Endothelial cell of umbilical vein (primary cell): ENCODE data around the gene SAMSN1. TPM values are rescaled to one million over a fixed set of nuclear protein-coding genes. Genes with fewer than 3 reads are reported as not detected.
"Not testable (repeated sequence)": the region's sequence is repeated elsewhere in the genome, so short reads cannot be mapped to it uniquely, and the experiment has no call there.

Source experiments
- BruUV-seq: library from RNA; stranded (reverse); fragments of 400-500 nt; replicated peaks from 2 replicates; lab custom pipeline; 2021; lab: Mats Ljungman, UMichigan
- CTCF ChIA-PET: fragments of 300-600, 350-600 bp; sonication (Branson Sonifier 250); formaldehyde crosslinking; loops from one replicate; lab custom pipeline; 2021; ENCODE audit warnings: antibody characterized with exemption, inconsistent platforms; lab: Charles Lee
- POLR2A ChIA-PET: fragments of 300-600, 350-600 bp; sonication (Branson Sonifier 250); formaldehyde crosslinking; loops from one replicate; lab custom pipeline; 2021; ENCODE audit warnings: antibody characterized with exemption, inconsistent platforms; lab: Charles Lee
- DNase-seq: peaks from one replicate; pipeline ENCODE4 v3.0.0-alpha.2; 2011; ENCODE audit warnings: low read depth, low spot score
- FAIRE-seq: peaks from 2 replicates; lab custom pipeline; 2011; peaks lifted over from hg19 to GRCh38; lab: Jason Lieb, UNC
- H2AFZ ChIP-seq: 2 replicates; pipeline ENCODE4 v1.6.0; 2012; ENCODE audit warnings: low read depth, low read length, control low read depth, inconsistent platforms
- H3K27ac ChIP-seq: 2 replicates; pipeline ENCODE4 v1.5.1; 2011; ENCODE audit warnings: low read depth, mild to moderate bottlenecking, control low read depth, low read length, moderate library complexity; ENCODE audit not compliant: insufficient read depth
- H3K27me3 ChIP-seq, 2 experiments: 2 replicates each; pipeline versions ENCODE4 v1.6.0 to v1.6.1; 2011; ENCODE audit warnings: low read length in 2 of 2, mixed read lengths in 1 of 2; ENCODE audit not compliant: control insufficient read depth in 2 of 2, insufficient read depth in 2 of 2
- H3K36me3 ChIP-seq, 2 experiments: 2 replicates in 1 of 2; 3 replicates in 1 of 2; pipeline ENCODE4 v1.5.1; 2011; ENCODE audit warnings: low read length in 2 of 2, mild to moderate bottlenecking in 1 of 2, moderate library complexity in 1 of 2; ENCODE audit not compliant: control insufficient read depth in 2 of 2, insufficient read depth in 2 of 2; ENCODE audit errors: extremely low read depth in 1 of 2
- H3K4me1 ChIP-seq: 3 replicates; pipeline ENCODE4 v1.5.1; 2011; ENCODE audit warnings: mild to moderate bottlenecking, low read length; ENCODE audit not compliant: control insufficient read depth, insufficient read depth; ENCODE audit errors: extremely low read depth
- H3K4me2 ChIP-seq: 2 replicates; pipeline ENCODE4 v1.6.1; 2011; ENCODE audit warnings: low read length, control low read depth, mixed read lengths; ENCODE audit not compliant: insufficient read depth
- H3K4me3 ChIP-seq, 3 experiments: fragments of 200-600 bp in 1 of 3; sonication (generic), shearing (Covaris generic) in 1 of 3; replicated peaks in 1 of 3; 2 replicates each; pipeline ENCODE4 v1.5.1; 2011 to 2016; ENCODE audit warnings: control low read depth in 3 of 3, low read length in 3 of 3, mild to moderate bottlenecking in 2 of 3, inconsistent platforms in 1 of 3, low read depth in 1 of 3, moderate library complexity in 1 of 3; ENCODE audit not compliant: insufficient read depth in 1 of 3
- H3K79me2 ChIP-seq: 2 replicates; pipeline ENCODE4 v1.6.0; 2012; ENCODE audit warnings: low read length, inconsistent platforms; ENCODE audit not compliant: control insufficient read depth, insufficient read depth
- H3K9ac ChIP-seq: replicated peaks from 2 replicates; pipeline ENCODE3; 2011; ENCODE audit warnings: low read length, control low read depth; ENCODE audit not compliant: insufficient read depth; ENCODE audit errors: extremely low read depth
- H3K9me1 ChIP-seq: replicated peaks from 3 replicates; pipeline ENCODE4 v1.6.0; 2011; ENCODE audit warnings: mild to moderate bottlenecking, low read length; ENCODE audit not compliant: control insufficient read depth, insufficient read depth; ENCODE audit errors: extremely low read depth
- H3K9me3 ChIP-seq: replicated peaks from 2 replicates; pipeline ENCODE4 v1.5.1; 2012; ENCODE audit warnings: low read length, inconsistent platforms; ENCODE audit not compliant: control insufficient read depth, insufficient read depth
- H4K20me1 ChIP-seq: replicated peaks from 2 replicates; pipeline ENCODE3; 2011; ENCODE audit warnings: mild to moderate bottlenecking, low read length; ENCODE audit not compliant: control insufficient read depth, insufficient read depth; ENCODE audit errors: extremely low read depth
- CTCF ChIP-seq, 2 donors: IDR thresholded peaks; 1 replicate in 1 of 2; 2 replicates in 1 of 2; pipeline ENCODE4 v1.5.1; 2011; ENCODE audit warnings: low read length in 2 of 2, mild to moderate bottlenecking in 2 of 2, moderate library complexity in 2 of 2, control low read depth in 1 of 2, inconsistent platforms in 1 of 2, low read depth in 1 of 2; ENCODE audit not compliant: insufficient read depth in 1 of 2; ENCODE audit errors: extremely low read depth in 1 of 2
- EZH2 ChIP-seq: IDR thresholded peaks from 2 replicates; pipeline ENCODE4 v1.6.1; 2012; ENCODE audit warnings: borderline replicate concordance, low read depth, mild to moderate bottlenecking, moderate library complexity, low read length, inconsistent platforms; ENCODE audit not compliant: severe bottlenecking
- FOS ChIP-seq: IDR thresholded peaks from 2 replicates; pipeline ENCODE4 v1.6.1; 2011; ENCODE audit warnings: mild to moderate bottlenecking, low read length, moderate library complexity, borderline replicate concordance; ENCODE audit not compliant: insufficient read depth
- GATA2 ChIP-seq: IDR thresholded peaks from 2 replicates; pipeline ENCODE4 v1.7.0; 2011; ENCODE audit warnings: low read depth, mild to moderate bottlenecking, moderate library complexity, mixed read lengths, low read length; ENCODE audit not compliant: insufficient read length, insufficient read depth
- JUN ChIP-seq: IDR thresholded peaks from 2 replicates; pipeline ENCODE4 v1.6.1; 2011; ENCODE audit warnings: borderline replicate concordance, low read depth; ENCODE audit not compliant: insufficient read length, insufficient read depth
- MAX ChIP-seq: IDR thresholded peaks from 2 replicates; pipeline ENCODE4 v1.6.1; 2011; ENCODE audit not compliant: insufficient read depth, insufficient read length
- MYC ChIP-seq: IDR thresholded peaks from one replicate; pipeline ENCODE4 v1.6.1; 2011; ENCODE audit warnings: mild to moderate bottlenecking, low read depth, low read length
- POLR2A ChIP-seq: IDR thresholded peaks from 2 replicates; pipeline ENCODE4 v1.6.1; 2012; ENCODE audit warnings: low read depth, mild to moderate bottlenecking, control low read depth, low read length
- POLR2AphosphoS5 ChIP-seq: IDR thresholded peaks from 2 replicates; pipeline ENCODE4 v1.6.1; 2012; ENCODE audit warnings: low read depth, mild to moderate bottlenecking, control low read depth, low read length, moderate library complexity; ENCODE audit not compliant: insufficient read depth
- dilution Hi-C: fragments of 300-500 bp; cut with MboI; formaldehyde crosslinking; loops from one replicate; pipeline ENCODE4 v1.15.0; 2019; ENCODE audit warnings: low sequenced_read_pairs; ENCODE audit not compliant: extremely low pct_ligation_motif_present
- intact Hi-C: fragments of 100-400 bp; cut with micrococcal nuclease; formaldehyde crosslinking; loops from one replicate; pipeline ENCODE4 v1.10.0; 2022
- polyA plus RNA-seq, 4 experiments: library from polyadenylated mRNA; depleted of rRNA in 3 of 4; stranded (reverse) in 3 of 4; unstranded in 1 of 4; fragments of >200 nt; gene quantifications; 2 replicates each; pipeline versions ENCODE4 v1.2.1 to v1.2.3, GENCODE V29; 2011 to 2012; ENCODE audit warnings: missing spikeins in 1 of 4
- total RNA-seq: library from RNA; stranded (reverse); gene quantifications from 2 replicates; pipeline ENCODE4 v1.2.3, GENCODE V29; 2021

Gene SAMSN1
- total and polyA plus RNA-seq, 2 donors (not counting 3 experiments of a cell fraction or from before 2014, with no cell fraction given) = 2.5 to 5.3 TPM

GRCh38 chr21:14495075-14495474, 51.0 kb downstream of the SAMSN1 start:
- CTCF ChIA-PET = no interaction called here
- intact Hi-C loops (no loop called here), dilution Hi-C loops (no loop called here)
- Histone ChIP-seq H3K27me3 (no peaks in the 10 kb centered on the region), H2AFZ (no peak overlapping the region), H3K9ac (no peak overlapping the region), H3K9me1 (no peaks in the 10 kb centered on the region), H3K27ac (no peak overlapping the region), H4K20me1 (no peaks in the 10 kb centered on the region), H3K4me3 (no peak overlapping the region), H3K9me3 (no peaks in the 10 kb centered on the region), H3K36me3 (no peaks in the 10 kb centered on the region), H3K79me2 (no peaks in the 10 kb centered on the region), H3K4me1 (no peaks in the 10 kb centered on the region), H3K4me2 (no peak overlapping the region)
- no peak for FAIRE-seq
- POLR2A ChIA-PET = no interaction called here
- TF ChIP-seq MAX = no peak
- TF ChIP-seq POLR2AphosphoS5 = no peak
- TF ChIP-seq POLR2A = no peak
- no peak for TF ChIP-seq EZH2
- TF ChIP-seq CTCF (IDR thresholded peaks at IDR 0.05; ENCODE audit: extremely low read depth in 1 of 2, insufficient read depth in 1 of 2, low read depth in 1 of 2, low read length in 2 of 2) = no peak
- TF ChIP-seq GATA2 = no peak
- no peak for TF ChIP-seq MYC
- no peak for TF ChIP-seq FOS
- TF ChIP-seq JUN = no peak
- no TSS peak for BruUV-seq
- no peak for DNase-seq

- H3K4me1 ChIP-seq, CTCF ChIA-PET, FAIRE-seq, POLR2A ChIA-PET, intact Hi-C loops, H2AFZ ChIP-seq, H3K4me3 ChIP-seq, dilution Hi-C loops, H3K9ac ChIP-seq, H4K20me1 ChIP-seq, H3K9me1 ChIP-seq, BruUV-seq, H3K79me2 ChIP-seq, H3K27me3 ChIP-seq, H3K27ac ChIP-seq, H3K36me3 ChIP-seq, H3K9me3 ChIP-seq, H3K4me2 ChIP-seq, DNase-seq: not testable (repeated sequence)
These were observed 51.9 kb downstream of the SAMSN1 start for GRCh38 chr21:14494181-14494580.
